ENCODE results near the gene AKR7A2. TPM values are rescaled to one million over a fixed set of nuclear protein-coding genes. Genes with fewer than 3 reads are reported as not detected.
"Not testable (repeated sequence)": the region's sequence is repeated elsewhere in the genome, so short reads cannot be mapped to it uniquely, and the experiment has no call there.

Gene AKR7A2
- total and polyA plus RNA-seq, 10 donors: 14.6 to 68.4 (median 33.4) TPM

GRCh38 chr1:19257178-19257914, 54.6 kb downstream of the AKR7A2 start:
- intact Hi-C loops (cut with DNase I; ENCODE audit: low total_unique reads): no loop called here
- DNase-seq: no peak
- Histone ChIP-seq H3K4me3 (no peak overlapping the region), H3K27ac (peak overlapping the region in 4 of 8 donors; percentile 13 to 53 (median 23)), H3K9me3 (no peaks in the 10 kb centered on the region), H3K27me3 (replicated peaks in 1 of 7) (no peaks in the 10 kb centered on the region), H3K36me3 (peaks cover 0 to 66% (median 57%) of the 10 kb centered on the region in 6 donors), H3K4me1 (peaks cover 14 to 47% (median 25%) of the 10 kb centered on the region in 6 donors)
- WGBS, 5 donors: 68 to 78% (median 73%) methylated on average over 14 to 15 of the region's 15 CpGs
- peak in 1 of 3 donors; percentile 9 for TF ChIP-seq POLR2AphosphoS5 (IDR thresholded peaks at IDR 0.05)
- TF ChIP-seq POLR2A (IDR thresholded peaks at IDR 0.05): no peak

- 90 to 96% (median 93%) methylated on average over 3 to 5 of the region's 5 CpGs for WGBS, 5 donors
- H3K9me3 ChIP-seq; intact Hi-C loops (cut with DNase I; ENCODE audit: low total_unique reads); DNase-seq; H3K4me3 ChIP-seq; H3K27me3 ChIP-seq (replicated peaks in 1 of 7): not testable (repeated sequence)
- Histone ChIP-seq H3K36me3 (peaks cover 0 to 66% (median 57%) of the 10 kb centered on the region in 6 donors), H3K27ac (peak overlapping the region in 1 of 8 donors; percentile 53), H3K4me1 (peaks cover 15 to 53% (median 30%) of the 10 kb centered on the region in 6 donors)
Observed at GRCh38 chr1:19256301-19256700, 55.6 kb downstream of the AKR7A2 start.

- H3K4me3 ChIP-seq: no peak overlapping the region
- no peaks in the 10 kb centered on the region for H3K27me3 ChIP-seq (replicated peaks in 1 of 7)
- intact Hi-C loops (cut with DNase I; ENCODE audit: low total_unique reads): no loop called here
- peaks cover 20 to 56% (median 32%) of the 10 kb centered on the region in 6 donors for H3K4me1 ChIP-seq
- DNase-seq: no peak
- no peak overlapping the region for H3K27ac ChIP-seq
- WGBS, 5 donors: 83 to 93% (median 87%) methylated on average over 4 of the region's 4 CpGs
- H3K9me3 ChIP-seq: no peaks in the 10 kb centered on the region
- TF ChIP-seq CTCF (IDR thresholded peaks at IDR 0.05 in 8 of 11, conservative IDR thresholded peaks at IDR 0.05 in 3 of 11): no peak
- no peak for TF ChIP-seq POLR2AphosphoS5 (IDR thresholded peaks at IDR 0.05)
- TF ChIP-seq POLR2A (IDR thresholded peaks at IDR 0.05): no peak
- H3K36me3 ChIP-seq: peaks cover 0 to 60% (median 51%) of the 10 kb centered on the region in 6 donors
Observed at GRCh38 chr1:19255288-19255687, 56.7 kb downstream of the AKR7A2 start.

GRCh38 chr1:19254416-19254815, 57.5 kb downstream of the AKR7A2 start:
- TF ChIP-seq CTCF (IDR thresholded peaks at IDR 0.05 in 8 of 11, conservative IDR thresholded peaks at IDR 0.05 in 3 of 11): no peak
- TF ChIP-seq POLR2AphosphoS5 (IDR thresholded peaks at IDR 0.05): no peak
- TF ChIP-seq POLR2A (IDR thresholded peaks at IDR 0.05): no peak
- peaks cover 21 to 58% (median 40%) of the 10 kb centered on the region in 6 donors for H3K4me1 ChIP-seq
- no peak overlapping the region for H3K27ac ChIP-seq
- no peaks in the 10 kb centered on the region for H3K9me3 ChIP-seq
- no peaks in the 10 kb centered on the region for H3K27me3 ChIP-seq (replicated peaks in 1 of 7)
- no peak for DNase-seq
- H3K36me3 ChIP-seq: peaks cover 0 to 51% (median 42%) of the 10 kb centered on the region in 6 donors
- intact Hi-C loops (cut with DNase I; ENCODE audit: low total_unique reads): no loop called here
- no peak overlapping the region for H3K4me3 ChIP-seq

Small RNA genes within 50 kb of the gene (small RNA-seq; reads per million reads assigned to genes)
- gene RNU6-1099P: 0 reads per million in 4 donors

Other genes starting within 250 kb of the AKR7A2 start
- 100 to 1,000 TPM; 141 to 177 (median 152) TPM for gene UBR4, start 101.9 kb downstream of the AKR7A2 start, total RNA-seq
- gene UBR4, start 101.9 kb downstream of the AKR7A2 start, polyA plus RNA-seq: 100 to 1,000 TPM in 2 of 3 donors, 10 to 100 TPM in 1; 72.5 to 184 (median 128) TPM
- 10 to 100 TPM; 20.9 to 45.6 (median 32.2) TPM for gene EMC1, start 60.6 kb downstream of the AKR7A2 start, total RNA-seq
- gene EMC1, start 60.6 kb downstream of the AKR7A2 start, polyA plus RNA-seq: 1 to 10 TPM; 5.1 to 9.7 (median 5.6) TPM
- gene MRTO4, start 60.3 kb downstream of the AKR7A2 start, total RNA-seq: 10 to 100 TPM; 12.1 to 31.6 (median 20.7) TPM
- gene MRTO4, start 60.3 kb downstream of the AKR7A2 start, polyA plus RNA-seq: 10 to 100 TPM; 41.3 to 44.1 (median 43.2) TPM
- gene AKR7A3, start 23.4 kb downstream of the AKR7A2 start, total RNA-seq: 1 to 10 TPM in 4 of 7 donors, under 1 TPM in 3; 0.60 to 2.2 (median 1.4) TPM
- 1 to 10 TPM in 2 of 3 donors, under 1 TPM in 1; 0.55 to 1.8 (median 1.0) TPM for gene AKR7A3, start 23.4 kb downstream of the AKR7A2 start, polyA plus RNA-seq
- gene SLC66A1, start 182 bp upstream of the AKR7A2 start, total RNA-seq: 10 to 100 TPM; 10.8 to 17.6 (median 12.7) TPM
- 10 to 100 TPM in 2 of 3 donors, 1 to 10 TPM in 1; 9.6 to 20.9 (median 17.3) TPM for gene SLC66A1, start 182 bp upstream of the AKR7A2 start, polyA plus RNA-seq
- 100 to 1,000 TPM; 139 to 386 (median 302) TPM for gene CAPZB, start 173.4 kb upstream of the AKR7A2 start, total RNA-seq
- gene CAPZB, start 173.4 kb upstream of the AKR7A2 start, polyA plus RNA-seq: 100 to 1,000 TPM; 221 to 281 (median 274) TPM

Data from spleen (tissue), 11 donors.